ENCODE results near the gene MCTP1. TPM values are rescaled to one million over a fixed set of nuclear protein-coding genes. Genes with fewer than 3 reads are reported as not detected.

MCTP1 gene
- total and polyA plus RNA-seq, 9 of the 15 experiments (the other 6 are each of a cell fraction or from before 2014, with no cell fraction given) = 0.04 to 0.93 (median 0.06) TPM; not detected in 4

DNA sequence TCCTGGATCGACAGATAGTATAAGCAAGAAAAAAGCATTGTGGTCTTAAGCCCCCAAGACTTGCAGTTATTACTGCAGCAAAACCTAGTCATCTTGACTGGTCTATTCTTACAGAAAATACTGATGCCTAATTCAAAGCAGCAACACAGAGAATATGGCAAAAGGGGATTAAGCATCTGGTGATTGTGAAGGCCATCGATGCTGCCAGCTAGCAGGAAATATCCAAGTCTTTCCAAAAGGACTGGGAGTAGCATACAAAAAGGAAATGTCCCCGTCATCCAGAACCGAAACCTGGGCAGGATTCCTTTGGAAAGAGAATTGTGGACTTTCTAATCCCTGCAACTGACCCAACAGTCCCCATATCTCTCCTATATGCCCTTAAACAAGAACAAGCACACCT, 534.2 kb downstream of the MCTP1 start (continued):
- TF ChIP-seq SLC30A9 (CRISPR knock-in tag; IDR thresholded peaks at IDR 0.05) = no peak
- TF ChIP-seq SMAD3 (CRISPR knock-in tag; conservative IDR thresholded peaks at IDR 0.05) = no peak

DNA sequence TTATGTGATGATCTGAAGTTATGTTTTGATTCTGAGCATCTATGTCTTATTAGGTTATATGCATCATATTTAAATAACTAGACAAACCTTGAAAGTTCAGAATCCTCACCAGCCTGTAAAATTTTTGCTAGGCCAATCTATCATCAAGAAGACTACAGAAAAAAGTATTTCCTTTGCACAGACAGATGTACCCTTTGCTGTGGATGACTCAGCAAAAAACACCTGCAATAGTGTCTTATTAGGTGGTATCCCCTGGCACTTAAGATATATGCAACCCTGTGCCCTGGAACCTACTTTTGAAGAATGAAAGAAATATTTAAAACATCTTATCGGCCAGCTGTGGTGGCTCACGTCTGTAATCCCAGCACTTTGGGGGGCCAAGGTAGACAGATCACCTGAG, 535.9 kb downstream of the MCTP1 start:
- H2AFZ ChIP-seq (ENCODE audit: low read depth, low read length) = no peak overlapping the region
- no peaks in the 10 kb centered on the region for H3K9me1 ChIP-seq (ENCODE audit: control insufficient read depth, insufficient read depth, low read length)
- no peaks in the 10 kb centered on the region for H3K9me3 ChIP-seq (replicated peaks; ENCODE audit: control insufficient read depth, insufficient read depth, low read depth, low read length)
- 0% methylated on average over 2 of the region's 2 CpGs for WGBS (ENCODE audit: insufficient coverage, low coverage, missing lambda C conversion rate)
- in situ Hi-C loops (cut with MboI) = loop anchor here (25.0 kb wide), 1 partner anchor 1162 kb away; the partner anchor contains the start of genes NR2F1 and NR2F1-AS1
- H3K36me3 ChIP-seq (ENCODE audit: control insufficient read depth, insufficient read depth, low read length) = no peaks in the 10 kb centered on the region
- H3K9ac ChIP-seq (ENCODE audit: insufficient read depth in 1 of 2, low read depth in 2 of 2, low read length in 2 of 2) = no peak overlapping the region
- H4K20me1 ChIP-seq (replicated peaks; ENCODE audit: control insufficient read depth, insufficient read depth, low read length) = no peaks in the 10 kb centered on the region
- DNase-seq (ENCODE audit: extremely low read depth in 1 of 4, low spot score in 3 of 4) (no peak), ATAC-seq (no peak), FAIRE-seq (no peak)
- CTCF ChIA-PET (ENCODE audit: low intra/inter-chr PET ratio) = no interaction called here
- intact Hi-C loops (cut with micrococcal nuclease) = no loop called here
- no peak overlapping the region for H3K4me3 ChIP-seq
- POLR2A ChIA-PET = no interaction called here
- H3K4me1 ChIP-seq (replicated peaks in 1 of 2; ENCODE audit: control insufficient read depth in 2 of 2, insufficient read depth in 2 of 2, low read length in 2 of 2) = no peaks in the 10 kb centered on the region
- BruUV-seq (replicated peaks) = no TSS peak
- no peaks in the 10 kb centered on the region; a peak in 1 of 5 replicates for H3K27me3 ChIP-seq (ENCODE audit: control insufficient read depth in 2 of 2, insufficient read depth in 2 of 2, low read length in 2 of 2)
- H3K27ac ChIP-seq (ENCODE audit: extremely low read depth, low read depth, low read length) = no peak overlapping the region
- no peaks in the 10 kb centered on the region for H3K79me2 ChIP-seq (ENCODE audit: control insufficient read depth, insufficient read depth, low read length)
- no peak overlapping the region for H3K4me2 ChIP-seq (ENCODE audit: insufficient read depth, low read length)
- TF ChIP-seq MAFK (IDR thresholded peaks at IDR 0.05; ENCODE audit: low read length) (peak; percentile 84), GTF2A2 (tag; IDR thresholded peaks at IDR 0.05) (no peak), TAF9B (IDR thresholded peaks at IDR 0.05; ENCODE audit: partially characterized antibody) (no peak), U2AF2 (optimal IDR thresholded peaks at IDR 0.05; ENCODE audit: low read depth, low read length) (no peak), MAFF (IDR thresholded peaks at IDR 0.05; ENCODE audit: low read length) (peak; percentile 84), ZNF75A (CRISPR knock-in tag; IDR thresholded peaks at IDR 0.05) (no peak), RCOR1 (IDR thresholded peaks at IDR 0.05; ENCODE audit: borderline replicate concordance in 1 of 2, low read depth in 2 of 2, low read length in 2 of 2) (no peak), IRF2 (CRISPR knock-in tag; IDR thresholded peaks at IDR 0.05) (no peak), ZNF316 (IDR thresholded peaks at IDR 0.05) (peak; percentile 52), MYNN (IDR thresholded peaks at IDR 0.05) (no peak), MYNN (CRISPR knock-in tag; IDR thresholded peaks at IDR 0.05) (no peak)
- TF ChIP-seq, protein P1, sequence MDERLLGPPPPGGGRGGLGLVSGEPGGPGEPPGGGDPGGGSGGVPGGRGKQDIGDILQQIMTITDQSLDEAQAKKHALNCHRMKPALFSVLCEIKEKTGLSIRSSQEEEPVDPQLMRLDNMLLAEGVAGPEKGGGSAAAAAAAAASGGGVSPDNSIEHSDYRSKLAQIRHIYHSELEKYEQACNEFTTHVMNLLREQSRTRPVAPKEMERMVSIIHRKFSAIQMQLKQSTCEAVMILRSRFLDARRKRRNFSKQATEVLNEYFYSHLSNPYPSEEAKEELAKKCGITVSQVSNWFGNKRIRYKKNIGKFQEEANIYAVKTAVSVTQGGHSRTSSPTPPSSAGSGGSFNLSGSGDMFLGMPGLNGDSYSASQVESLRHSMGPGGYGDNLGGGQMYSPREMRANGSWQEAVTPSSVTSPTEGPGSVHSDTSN (CRISPR knock-in tag; IDR thresholded peaks at IDR 0.05; ENCODE audit: low read depth) = no peak
- TF ChIP-seq, protein P1 (tag; conservative IDR thresholded peaks at IDR 0.05; ENCODE audit: low read depth) = no peak
- TF ChIP-seq, protein P2, sequence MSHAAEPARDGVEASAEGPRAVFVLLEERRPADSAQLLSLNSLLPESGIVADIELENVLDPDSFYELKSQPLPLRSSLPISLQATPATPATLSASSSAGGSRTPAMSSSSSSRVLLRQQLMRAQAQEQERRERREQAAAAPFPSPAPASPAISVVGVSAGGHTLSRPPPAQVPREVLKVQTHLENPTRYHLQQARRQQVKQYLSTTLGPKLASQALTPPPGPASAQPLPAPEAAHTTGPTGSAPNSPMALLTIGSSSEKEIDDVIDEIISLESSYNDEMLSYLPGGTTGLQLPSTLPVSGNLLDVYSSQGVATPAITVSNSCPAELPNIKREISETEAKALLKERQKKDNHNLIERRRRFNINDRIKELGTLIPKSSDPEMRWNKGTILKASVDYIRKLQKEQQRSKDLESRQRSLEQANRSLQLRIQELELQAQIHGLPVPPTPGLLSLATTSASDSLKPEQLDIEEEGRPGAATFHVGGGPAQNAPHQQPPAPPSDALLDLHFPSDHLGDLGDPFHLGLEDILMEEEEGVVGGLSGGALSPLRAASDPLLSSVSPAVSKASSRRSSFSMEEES (CRISPR knock-in tag; IDR thresholded peaks at IDR 0.05) = no peak
- TF ChIP-seq, protein P3, sequence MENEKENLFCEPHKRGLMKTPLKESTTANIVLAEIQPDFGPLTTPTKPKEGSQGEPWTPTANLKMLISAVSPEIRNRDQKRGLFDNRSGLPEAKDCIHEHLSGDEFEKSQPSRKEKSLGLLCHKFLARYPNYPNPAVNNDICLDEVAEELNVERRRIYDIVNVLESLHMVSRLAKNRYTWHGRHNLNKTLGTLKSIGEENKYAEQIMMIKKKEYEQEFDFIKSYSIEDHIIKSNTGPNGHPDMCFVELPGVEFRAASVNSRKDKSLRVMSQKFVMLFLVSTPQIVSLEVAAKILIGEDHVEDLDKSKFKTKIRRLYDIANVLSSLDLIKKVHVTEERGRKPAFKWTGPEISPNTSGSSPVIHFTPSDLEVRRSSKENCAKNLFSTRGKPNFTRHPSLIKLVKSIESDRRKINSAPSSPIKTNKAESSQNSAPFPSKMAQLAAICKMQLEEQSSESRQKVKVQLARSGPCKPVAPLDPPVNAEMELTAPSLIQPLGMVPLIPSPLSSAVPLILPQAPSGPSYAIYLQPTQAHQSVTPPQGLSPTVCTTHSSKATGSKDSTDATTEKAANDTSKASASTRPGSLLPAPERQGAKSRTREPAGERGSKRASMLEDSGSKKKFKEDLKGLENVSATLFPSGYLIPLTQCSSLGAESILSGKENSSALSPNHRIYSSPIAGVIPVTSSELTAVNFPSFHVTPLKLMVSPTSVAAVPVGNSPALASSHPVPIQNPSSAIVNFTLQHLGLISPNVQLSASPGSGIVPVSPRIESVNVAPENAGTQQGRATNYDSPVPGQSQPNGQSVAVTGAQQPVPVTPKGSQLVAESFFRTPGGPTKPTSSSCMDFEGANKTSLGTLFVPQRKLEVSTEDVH (IDR thresholded peaks at IDR 0.05; ENCODE audit: low read depth, partially characterized antibody) = no peak
